Spleen (tissue), 7 donors: ENCODE results near the gene SUDS3.

Source experiments
- POLR2A ChIP-seq, 3 donors: fragments of 450-650 bp; IDR thresholded peaks; one replicate each; pipeline ENCODE4 v1.5.1; 2017; ENCODE audit warnings: antibody characterized with exemption in 3 of 3, mild to moderate bottlenecking in 1 of 3
- POLR2AphosphoS5 ChIP-seq, 3 donors: sonication (generic); formaldehyde crosslinking; IDR thresholded peaks; one replicate each; pipeline ENCODE4 v1.5.1; 2017; ENCODE audit warnings: antibody characterized with exemption in 3 of 3
- TF ChIP-seq, protein P1 (sequence below), 11 experiments: fragments of 200-600 bp in 7 of 11; fragments of 450-650 bp in 4 of 11; sonication (generic) in 4 of 11; IDR thresholded peaks in 8 of 11; conservative IDR thresholded peaks in 3 of 11; 1 replicate in 7 of 11; 2 replicates in 4 of 11; pipeline versions ENCODE4 v1.4.0 to v1.8.0; 2016 to 2021; ENCODE audit warnings: antibody characterized with exemption in 11 of 11, inconsistent platforms in 4 of 11, mild to moderate bottlenecking in 1 of 11
- donor health status: DM: no; HTN: no; CAD: no; lungs with moderate emphysema.
- donor health status: DM: no; HTN: no; CAD: no.
- donor health status: DM: no; HTN: no; CAD: no.

DNA sequence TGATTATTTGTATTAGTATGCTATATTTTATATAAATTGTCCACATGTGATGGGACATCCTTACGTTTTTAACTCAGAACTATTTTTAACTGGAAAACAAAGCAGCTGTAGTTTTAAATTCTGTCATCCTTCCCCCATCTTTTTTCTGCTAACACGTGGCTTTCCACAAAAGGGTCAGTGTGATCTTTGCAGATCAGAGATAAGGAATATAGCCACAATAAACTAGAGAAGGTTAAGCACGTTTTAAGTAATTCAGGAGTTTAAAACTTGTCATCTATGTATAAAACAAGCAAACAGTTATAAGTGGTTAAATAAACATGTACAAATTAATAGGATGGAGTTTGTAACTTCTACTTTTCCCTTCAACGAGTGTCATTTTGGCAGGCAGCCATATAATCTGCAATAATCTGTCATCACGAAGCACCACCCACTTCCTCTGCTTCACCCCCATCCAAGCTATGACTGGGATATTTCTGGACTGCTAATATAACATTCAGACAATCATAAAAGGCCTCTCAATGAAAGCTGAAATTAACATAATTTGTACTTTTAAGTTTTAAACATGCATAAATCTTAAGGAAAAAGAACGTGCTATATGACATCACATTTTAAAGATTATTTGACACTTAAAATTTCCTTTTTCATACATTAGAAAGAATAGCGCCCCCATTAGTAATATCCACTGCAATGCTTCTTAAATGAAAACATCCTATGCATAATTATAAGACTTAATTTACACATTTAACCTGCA lies 18.9 kb upstream of the SUDS3 start:
- TF ChIP-seq, protein P1, sequence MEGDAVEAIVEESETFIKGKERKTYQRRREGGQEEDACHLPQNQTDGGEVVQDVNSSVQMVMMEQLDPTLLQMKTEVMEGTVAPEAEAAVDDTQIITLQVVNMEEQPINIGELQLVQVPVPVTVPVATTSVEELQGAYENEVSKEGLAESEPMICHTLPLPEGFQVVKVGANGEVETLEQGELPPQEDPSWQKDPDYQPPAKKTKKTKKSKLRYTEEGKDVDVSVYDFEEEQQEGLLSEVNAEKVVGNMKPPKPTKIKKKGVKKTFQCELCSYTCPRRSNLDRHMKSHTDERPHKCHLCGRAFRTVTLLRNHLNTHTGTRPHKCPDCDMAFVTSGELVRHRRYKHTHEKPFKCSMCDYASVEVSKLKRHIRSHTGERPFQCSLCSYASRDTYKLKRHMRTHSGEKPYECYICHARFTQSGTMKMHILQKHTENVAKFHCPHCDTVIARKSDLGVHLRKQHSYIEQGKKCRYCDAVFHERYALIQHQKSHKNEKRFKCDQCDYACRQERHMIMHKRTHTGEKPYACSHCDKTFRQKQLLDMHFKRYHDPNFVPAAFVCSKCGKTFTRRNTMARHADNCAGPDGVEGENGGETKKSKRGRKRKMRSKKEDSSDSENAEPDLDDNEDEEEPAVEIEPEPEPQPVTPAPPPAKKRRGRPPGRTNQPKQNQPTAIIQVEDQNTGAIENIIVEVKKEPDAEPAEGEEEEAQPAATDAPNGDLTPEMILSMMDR (IDR thresholded peaks at IDR 0.05 in 8 of 11, conservative IDR thresholded peaks at IDR 0.05 in 3 of 11) = peak in 2 of 11 experiments; percentile 8 to 12
- TF ChIP-seq POLR2A (IDR thresholded peaks at IDR 0.05) (no peak), POLR2AphosphoS5 (IDR thresholded peaks at IDR 0.05) (peak in 1 of 3 donors; percentile 76)
